Measurements from ENCODE around the gene SLC25A43. TPM values are rescaled to one million over a fixed set of nuclear protein-coding genes. Genes with fewer than 3 reads are reported as not detected.

The SLC25A43 gene
- total RNA-seq, 4 donors from 2014 or later, result 9.2 to 33.5 (median 12.5) TPM

GRCh38 chrX:119419146-119419545 is 20.0 kb downstream of the SLC25A43 start:
- Histone ChIP-seq H3K27ac (no peak overlapping the region), H3K4me3 (no peak overlapping the region), H3K4me1 (no peaks in the 10 kb centered on the region), H3K9me3 (no peaks in the 10 kb centered on the region), H3K27me3 (no peaks in the 10 kb centered on the region), H3K36me3 (no peaks in the 10 kb centered on the region)
- TF ChIP-seq CTCF (IDR thresholded peaks at IDR 0.05), result no peak
- TF ChIP-seq POLR2A (IDR thresholded peaks at IDR 0.05), result no peak
- intact Hi-C loops (cut with DNase I; ENCODE audit: low total_unique reads), result no loop called here
- DNase-seq, result no peak

- DNase-seq, result no peak
These were observed 20.8 kb downstream of the SLC25A43 start for GRCh38 chrX:119419898-119420297.

GRCh38 chrX:119421016-119421705 is 22.0 kb downstream of the SLC25A43 start:
- Histone ChIP-seq H3K36me3 (no peaks in the 10 kb centered on the region), H3K27me3 (no peaks in the 10 kb centered on the region), H3K9me3 (no peaks in the 10 kb centered on the region), H3K4me3 (no peak overlapping the region), H3K27ac (no peak overlapping the region), H3K4me1 (no peaks in the 10 kb centered on the region)
- intact Hi-C loops (cut with DNase I; ENCODE audit: low total_unique reads), result no loop called here
- no peak for TF ChIP-seq POLR2A (IDR thresholded peaks at IDR 0.05)
- no peak for TF ChIP-seq CTCF (IDR thresholded peaks at IDR 0.05)
- DNase-seq, result no peak

More at GRCh38 chrX:119419898-119420297, 20.8 kb downstream of the SLC25A43 start:
- TF ChIP-seq POLR2A (IDR thresholded peaks at IDR 0.05) (no peak), CTCF (IDR thresholded peaks at IDR 0.05) (no peak)
- Histone ChIP-seq H3K4me3 (no peak overlapping the region), H3K27ac (no peak overlapping the region), H3K9me3 (no peaks in the 10 kb centered on the region), H3K36me3 (no peaks in the 10 kb centered on the region), H3K4me1 (no peaks in the 10 kb centered on the region), H3K27me3 (no peaks in the 10 kb centered on the region)
- intact Hi-C loops (cut with DNase I; ENCODE audit: low total_unique reads), result no loop called here

GRCh38 chrX:119423631-119424030 is 24.5 kb downstream of the SLC25A43 start:
- intact Hi-C loops (cut with DNase I; ENCODE audit: low total_unique reads), result no loop called here
- no peak for DNase-seq
- Histone ChIP-seq H3K9me3 (no peaks in the 10 kb centered on the region), H3K36me3 (no peaks in the 10 kb centered on the region), H3K27me3 (no peaks in the 10 kb centered on the region), H3K4me1 (no peaks in the 10 kb centered on the region), H3K4me3 (no peak overlapping the region), H3K27ac (no peak overlapping the region)
- no peak for TF ChIP-seq CTCF (IDR thresholded peaks at IDR 0.05)
- TF ChIP-seq POLR2A (IDR thresholded peaks at IDR 0.05), result no peak

- intact Hi-C loops (cut with DNase I; ENCODE audit: low total_unique reads), result no loop called here
- H3K4me3 ChIP-seq, result no peak overlapping the region
These were observed 25.9 kb downstream of the SLC25A43 start for GRCh38 chrX:119424999-119425398.

More at GRCh38 chrX:119424999-119425398, 25.9 kb downstream of the SLC25A43 start:
- Histone ChIP-seq H3K27me3 (no peaks in the 10 kb centered on the region), H3K4me1 (no peaks in the 10 kb centered on the region), H3K9me3 (no peaks in the 10 kb centered on the region), H3K27ac (no peak overlapping the region), H3K36me3 (no peaks in the 10 kb centered on the region)
- DNase-seq, result no peak
- no peak for TF ChIP-seq CTCF (IDR thresholded peaks at IDR 0.05)
- TF ChIP-seq POLR2A (IDR thresholded peaks at IDR 0.05), result no peak

Data from uterus (tissue), 4 donors.